ENCODE data around the gene HIPK2.

Gene HIPK2

DNA sequence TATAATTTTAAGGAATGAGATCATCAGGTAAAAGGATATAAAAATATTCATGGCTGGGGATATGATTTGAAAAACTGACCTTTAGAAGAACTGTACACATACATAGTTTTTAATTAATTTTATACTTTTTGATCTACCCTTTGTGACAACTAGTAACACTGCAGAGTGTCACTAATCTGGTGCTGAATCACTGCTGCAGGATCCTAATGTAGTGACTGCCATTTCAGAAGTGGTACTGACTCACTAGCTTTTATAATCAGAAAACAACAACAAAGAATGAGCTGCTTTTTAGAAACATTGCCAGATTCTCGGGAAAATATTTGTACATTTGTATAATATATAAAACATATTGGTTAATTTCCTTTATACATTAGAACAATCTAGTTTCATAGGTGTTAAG lies 110.4 kb downstream of the HIPK2 start:
- DNase-seq = no peak

DNA sequence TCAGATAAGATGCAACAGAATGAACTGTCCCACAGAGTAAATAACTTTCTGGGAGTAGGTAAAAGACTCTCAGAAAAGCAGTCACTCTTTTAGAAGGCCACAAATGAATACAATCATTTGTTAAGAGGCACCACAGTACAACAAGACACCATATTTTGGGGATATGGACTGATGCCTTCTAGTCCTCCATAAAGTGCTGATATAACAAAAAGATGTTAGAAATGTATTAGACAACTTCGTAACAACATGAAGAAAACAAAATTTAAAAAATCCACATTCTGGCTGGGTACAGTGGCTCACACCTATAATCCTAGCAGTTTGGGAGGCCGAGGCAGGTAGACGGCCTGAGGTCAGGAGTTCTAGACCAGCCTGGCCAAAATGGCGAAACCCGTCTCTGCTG lies 111.3 kb downstream of the HIPK2 start:
- DNase-seq = no peak

DNA sequence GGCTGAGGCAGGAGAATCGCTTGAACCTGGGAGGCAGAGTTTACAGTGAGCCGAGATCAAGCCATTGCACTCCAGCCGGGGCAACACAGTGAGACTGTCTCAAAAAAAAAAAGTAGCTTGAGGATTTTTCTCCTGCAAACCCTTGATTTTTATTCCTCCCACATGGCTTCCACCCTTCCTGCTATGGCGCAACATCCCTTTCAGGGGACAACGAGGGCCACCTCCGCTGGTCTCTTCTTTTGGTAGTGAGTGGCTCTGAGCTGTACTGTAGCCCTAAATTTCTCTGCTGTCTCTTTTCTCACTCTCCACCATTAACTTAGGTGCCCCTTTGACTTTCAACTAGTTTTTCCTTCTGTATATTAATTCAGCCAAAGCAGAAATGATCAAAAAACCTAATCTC lies 113.4 kb downstream of the HIPK2 start:
- no peak for DNase-seq

DNA sequence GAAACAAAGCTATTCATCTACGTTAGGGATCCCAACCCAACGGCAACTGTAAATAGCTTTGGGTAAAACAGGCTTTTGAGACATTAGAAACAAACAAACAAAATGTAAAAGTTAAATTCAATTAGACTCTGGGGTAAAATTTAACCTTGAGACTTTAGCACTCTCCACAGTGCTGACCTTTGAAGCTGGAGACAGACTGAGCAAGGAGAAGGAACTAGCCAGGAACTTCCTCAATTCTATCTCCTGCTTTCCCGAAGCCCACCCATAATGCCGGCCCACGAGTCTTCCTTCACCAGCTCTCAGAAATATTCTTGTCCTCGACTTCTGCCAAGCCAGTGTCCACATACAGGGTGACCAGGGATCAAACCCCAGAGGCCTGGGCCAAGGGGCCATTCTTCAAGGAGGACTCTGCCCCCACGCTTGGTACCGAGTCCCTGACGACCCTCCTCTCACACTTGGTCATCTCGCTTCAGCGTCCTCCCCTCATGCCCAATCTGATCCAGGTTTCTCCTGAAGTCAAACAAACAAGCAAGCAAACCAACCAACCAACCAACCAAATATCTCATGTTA lies 114.1 kb downstream of the HIPK2 start:
- no peak for DNase-seq

DNA sequence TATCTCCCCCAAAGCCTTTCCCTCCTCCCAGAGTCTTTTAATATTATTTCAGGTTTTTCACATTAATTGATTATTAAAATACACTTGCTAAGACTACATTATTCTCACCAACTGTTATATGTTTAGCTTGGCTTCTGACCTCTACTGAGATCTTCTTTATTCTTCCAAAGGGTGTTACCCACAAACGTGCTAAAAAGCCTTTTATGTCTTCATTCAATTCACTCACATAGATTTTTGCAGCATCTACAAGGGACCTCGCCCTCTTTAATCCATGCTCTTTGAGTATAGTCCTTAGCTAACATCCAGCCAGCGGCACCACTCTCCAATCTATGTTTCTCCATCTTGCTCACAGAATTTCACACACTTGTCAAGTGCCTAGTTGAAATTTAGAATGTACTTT lies 115.9 kb downstream of the HIPK2 start:
- no peak for DNase-seq

DNA sequence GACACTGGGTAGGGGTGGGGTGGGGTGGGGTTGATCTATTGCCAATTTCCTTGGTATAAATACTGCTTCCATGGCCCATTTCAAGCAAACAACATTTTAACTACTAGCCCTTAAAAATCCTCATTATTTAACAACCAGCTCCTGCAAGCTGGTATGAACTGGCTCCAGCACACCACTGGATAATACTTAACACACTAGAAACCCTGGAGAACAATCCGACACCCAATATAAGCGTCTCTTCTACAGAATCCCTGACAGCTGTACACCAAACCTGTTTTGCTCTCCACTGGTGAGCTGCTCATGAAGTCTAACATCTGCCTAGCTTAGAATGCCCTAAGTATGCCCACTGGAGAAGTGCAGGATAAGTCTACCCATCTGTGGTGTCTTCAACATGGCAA lies 116.8 kb downstream of the HIPK2 start:
- no peak for DNase-seq

DNA sequence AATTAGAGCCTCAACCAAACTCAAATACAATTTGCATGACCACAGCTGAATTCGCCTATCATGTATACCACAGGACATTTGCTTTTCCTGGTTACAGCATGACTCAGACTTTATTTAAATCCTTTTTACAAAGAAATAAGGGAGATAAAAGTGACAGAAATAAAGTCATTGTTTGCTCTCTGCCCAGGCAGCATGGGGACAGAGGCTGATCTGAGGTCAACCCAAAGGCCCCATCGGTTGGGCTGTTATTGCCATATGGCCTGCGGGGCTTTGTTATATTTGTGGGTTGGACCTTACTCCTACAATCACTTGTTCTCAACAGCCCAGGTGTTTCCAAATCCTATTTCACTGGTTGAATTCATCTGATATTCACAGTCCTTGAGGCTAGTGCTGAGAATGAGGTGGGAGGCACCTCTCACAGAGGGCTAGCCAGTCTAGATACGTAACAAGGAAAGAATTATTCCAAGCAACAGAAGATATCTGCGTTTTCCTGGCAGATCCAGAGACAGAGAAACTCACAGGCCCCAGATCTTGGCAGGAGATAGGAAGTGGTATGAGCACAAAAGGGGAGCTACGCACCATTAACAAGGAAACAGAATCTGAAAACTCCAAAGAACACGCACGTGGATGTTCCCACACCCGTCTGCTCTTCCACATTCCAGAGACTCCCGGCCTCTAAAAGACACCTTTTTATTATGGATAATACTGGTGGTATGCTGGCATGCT lies 117.3 kb downstream of the HIPK2 start:
- no peak for DNase-seq

DNA sequence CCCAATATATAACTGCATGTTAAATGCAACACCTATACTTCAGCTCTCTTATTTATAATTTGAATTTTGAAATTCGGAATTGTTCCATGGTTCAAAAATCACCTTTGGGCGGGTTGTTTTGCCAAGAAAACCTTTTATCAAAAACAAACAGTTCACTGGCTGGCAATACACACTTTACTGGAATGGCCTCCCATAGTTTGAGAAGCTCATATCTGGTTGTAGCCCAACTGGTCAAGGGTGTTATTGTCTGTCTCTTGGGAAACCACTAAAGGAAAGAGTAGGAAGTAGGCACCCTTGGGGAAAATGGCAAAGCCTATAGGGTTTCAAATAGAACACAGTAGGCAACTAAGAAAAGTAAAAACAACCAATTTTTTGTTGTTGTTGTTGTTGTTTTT lies 117.9 kb downstream of the HIPK2 start:
- DNase-seq = no peak

DNA sequence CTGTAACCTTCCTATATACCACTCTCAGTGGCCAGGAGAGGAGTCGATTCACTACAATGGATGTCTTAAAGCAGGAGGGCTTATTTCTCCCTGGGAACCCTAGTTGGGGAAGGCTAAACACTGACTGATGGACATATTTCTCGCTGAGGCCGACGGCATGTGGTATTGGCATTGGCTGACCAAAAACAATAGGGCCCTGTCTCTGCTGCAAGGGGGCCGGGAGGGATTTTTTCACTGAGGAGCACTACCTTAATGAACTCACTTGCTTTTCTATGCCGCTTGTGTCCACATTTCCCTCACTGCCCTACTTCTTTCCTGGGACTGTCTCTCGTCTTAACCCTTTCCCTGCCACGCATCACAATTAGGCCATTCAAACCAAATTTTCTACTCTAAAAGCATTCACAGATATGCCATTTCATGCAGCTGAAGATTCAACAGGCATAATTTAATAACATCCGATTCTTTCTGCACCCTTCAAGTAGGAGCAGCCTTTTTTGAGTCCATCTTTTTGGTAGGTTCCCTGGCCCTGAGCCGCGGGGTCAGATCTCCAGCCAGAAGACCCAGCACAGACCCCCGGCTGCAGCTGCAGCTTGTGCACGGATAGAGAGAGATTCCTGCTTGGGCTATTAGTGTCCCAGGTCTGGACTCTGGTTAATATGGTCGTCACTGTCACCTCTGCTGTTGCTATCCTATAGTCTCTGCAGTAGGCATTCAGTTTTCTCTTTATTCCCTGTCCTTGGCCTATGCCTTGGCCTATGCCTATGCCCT lies 118.7 kb downstream of the HIPK2 start:
- no peak for DNase-seq

DNA sequence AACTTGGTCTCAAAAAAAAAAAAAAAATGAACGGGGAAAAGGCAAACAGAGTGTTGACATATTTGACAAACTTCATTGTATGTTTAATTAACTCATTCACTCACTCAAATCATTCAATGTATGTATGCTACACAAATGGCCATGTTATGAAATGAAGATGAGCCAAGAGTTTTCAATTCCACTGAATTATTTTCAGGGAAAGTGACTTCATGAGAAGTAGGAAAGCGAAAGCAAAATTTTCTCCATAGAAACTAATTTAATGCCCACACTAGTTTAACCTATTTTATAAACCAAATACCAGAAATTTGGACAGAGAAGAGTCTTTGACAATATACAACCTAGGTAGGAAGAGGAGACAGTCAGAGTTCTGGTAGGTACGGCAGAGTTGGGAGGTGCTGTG lies 119.5 kb downstream of the HIPK2 start:
- DNase-seq = no peak

DNA sequence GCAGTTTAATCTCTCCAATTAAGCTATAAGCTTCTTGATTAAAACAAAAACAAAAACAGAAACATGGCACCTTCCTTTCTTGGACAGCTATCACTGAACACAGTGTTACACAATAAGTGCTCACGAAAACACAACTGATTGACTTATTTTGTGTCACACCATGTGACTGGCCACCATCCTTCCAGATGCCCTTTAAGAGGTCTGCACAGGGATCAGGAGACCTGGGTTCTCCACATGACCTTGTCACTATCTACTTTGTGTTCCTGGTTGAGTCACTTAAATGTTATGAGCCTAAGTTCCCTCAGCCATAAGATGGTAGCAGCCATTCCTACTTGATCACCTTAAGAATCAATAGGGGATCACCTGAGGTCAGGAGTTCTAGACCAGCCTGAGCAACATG lies 120.1 kb downstream of the HIPK2 start:
- DNase-seq = no peak

DNA sequence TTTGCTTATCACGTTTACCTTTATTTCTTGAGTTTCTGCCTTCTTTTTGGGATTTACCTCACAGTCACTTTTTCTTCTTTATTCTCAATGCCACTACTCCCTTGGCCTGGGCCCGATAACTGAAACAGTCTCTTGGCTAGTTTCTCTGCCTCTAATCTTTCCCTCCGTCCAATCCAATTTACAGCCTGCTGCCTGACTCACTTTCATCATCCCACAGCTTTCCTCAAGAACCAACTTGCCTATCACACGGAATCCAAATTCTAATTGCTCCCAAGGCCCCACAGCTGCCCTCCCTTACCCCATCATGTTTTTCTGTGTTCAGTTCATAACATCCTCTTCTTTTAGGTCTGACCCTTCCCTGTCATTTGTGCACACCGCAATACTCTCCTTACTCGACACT lies 121.4 kb downstream of the HIPK2 start:
- DNase-seq = no peak

DNA sequence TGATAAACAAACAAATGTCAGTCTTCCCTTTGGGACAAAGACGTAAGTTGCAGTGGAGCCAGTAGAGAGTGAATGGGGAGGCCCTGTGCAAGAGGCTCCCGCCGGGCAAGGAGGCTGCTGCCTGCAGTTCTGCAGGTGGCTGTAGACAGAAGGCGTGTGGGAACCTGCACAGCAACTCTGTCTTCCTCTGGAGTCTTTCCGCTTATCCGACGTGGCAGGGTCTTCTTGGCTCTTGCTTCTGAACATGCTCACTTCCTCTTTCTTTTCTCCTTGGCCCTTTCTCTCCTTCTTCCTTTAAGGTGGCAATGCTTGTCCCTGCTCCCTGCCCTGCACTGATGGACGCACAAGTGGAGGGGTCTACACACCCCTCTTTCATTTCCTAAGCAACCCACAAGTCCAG lies 122.5 kb downstream of the HIPK2 start:
- no peak for DNase-seq

DNA sequence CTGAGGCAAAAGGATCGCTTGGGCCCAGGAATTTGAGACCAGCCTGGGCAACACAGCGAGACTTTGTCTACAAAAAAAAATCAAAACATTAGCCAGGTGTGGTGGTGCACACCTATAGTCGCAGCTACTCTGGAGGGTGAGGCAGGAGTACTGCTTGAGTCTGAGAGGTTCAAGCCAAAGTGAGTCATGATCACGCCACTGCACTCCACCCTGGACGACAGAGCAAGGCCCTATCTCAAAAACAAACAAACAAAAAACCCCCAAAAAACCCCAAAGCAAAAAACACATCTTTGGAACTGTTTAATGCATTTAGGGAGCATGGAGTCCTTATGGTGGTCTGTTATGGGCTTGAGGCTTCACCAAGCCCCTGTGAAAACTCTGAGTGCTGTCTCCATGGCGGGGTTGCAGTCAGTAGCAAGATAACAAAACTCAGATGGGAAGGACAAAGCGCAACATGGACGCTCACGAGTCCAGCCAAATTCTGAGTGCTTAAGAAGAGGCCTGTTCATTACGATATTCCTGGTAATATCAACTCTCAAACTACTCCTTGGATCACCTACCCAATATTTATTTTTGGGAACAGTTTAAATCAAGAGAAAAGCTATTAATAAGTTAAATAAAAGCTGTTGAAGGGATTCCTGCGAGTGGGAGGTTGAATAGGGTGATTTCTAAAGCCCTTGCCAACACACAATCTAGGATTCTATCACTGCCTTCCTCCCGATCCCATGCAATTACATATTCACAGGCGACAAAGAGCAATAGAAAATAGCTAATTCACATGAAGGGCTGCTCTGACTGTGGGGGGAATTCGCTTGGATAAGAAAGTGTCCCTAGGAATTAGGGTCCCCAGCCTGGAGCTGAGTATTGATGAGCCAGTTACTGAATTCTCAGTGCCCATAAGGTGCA lies 123.3 kb downstream of the HIPK2 start:
- no peak for DNase-seq

DNA sequence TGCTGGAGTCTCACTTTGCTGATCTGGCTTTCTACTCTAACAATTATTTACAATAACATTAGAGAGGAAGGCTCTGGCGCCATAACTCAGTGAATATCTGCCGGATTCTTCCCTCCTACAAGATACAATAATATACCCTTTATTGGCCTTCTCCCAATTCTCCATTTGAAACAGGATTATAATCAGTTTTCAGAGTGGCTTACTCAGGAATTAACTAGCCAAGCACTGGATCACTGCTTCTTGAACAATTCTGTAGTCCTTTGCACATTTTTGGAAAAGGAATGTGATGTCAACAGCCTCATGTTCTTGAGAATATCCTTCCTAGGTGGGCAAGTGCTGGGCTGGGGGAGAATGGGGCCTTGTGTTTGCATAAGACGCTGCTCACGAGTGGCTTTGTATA lies 125.9 kb downstream of the HIPK2 start:
- no peak for DNase-seq

DNA sequence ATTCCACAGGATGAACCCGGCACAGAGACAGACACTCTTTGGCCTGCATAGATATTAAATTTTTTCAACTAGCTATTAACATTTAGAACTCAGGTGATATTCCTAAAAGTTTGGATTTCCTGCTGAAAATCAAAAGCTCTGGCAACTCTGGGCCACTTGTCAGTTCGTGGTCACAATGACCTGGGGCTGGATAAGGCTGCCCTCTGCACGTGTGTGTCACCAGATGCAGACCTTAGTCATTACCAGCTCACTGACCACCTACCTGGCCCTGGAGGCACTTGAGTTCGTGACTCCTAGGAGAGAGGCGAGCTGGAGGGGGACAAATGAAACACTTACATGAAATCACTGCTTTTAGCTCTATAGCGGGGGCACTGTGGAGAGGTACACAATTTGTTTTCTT lies 126.5 kb downstream of the HIPK2 start:
- DNase-seq = no peak

DNA sequence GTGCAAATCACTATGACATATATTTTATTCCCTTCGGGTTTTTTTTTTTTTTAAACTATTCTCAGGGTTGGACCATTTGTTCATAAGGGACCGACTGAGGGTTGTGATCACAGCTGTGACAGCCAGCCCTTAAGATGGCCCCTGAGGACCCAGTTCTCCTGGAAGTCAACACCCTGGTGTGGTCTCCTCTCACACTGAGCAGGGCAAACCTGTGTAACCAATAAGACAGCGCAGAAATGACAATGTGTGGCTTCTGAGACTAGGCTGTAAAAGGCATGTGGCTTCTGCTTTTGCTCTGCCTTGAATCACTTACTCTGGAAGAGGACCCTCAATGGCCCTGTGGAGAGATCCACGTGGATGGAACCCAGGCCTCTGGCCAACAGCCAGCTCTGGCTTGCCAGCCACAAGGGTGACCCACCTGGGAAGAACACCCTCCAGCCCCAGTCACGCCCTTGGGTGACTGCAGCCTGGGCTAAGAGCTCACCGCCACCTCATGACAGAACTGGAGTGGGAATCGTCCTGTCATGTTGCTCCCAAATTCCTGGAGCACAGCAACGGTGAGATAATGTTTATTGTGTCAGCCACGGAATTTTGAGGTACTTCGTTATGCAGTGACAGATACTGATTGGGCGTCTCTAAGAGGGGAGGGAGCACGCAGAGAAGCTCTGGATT lies 127.2 kb downstream of the HIPK2 start:
- no peak for DNase-seq

DNA sequence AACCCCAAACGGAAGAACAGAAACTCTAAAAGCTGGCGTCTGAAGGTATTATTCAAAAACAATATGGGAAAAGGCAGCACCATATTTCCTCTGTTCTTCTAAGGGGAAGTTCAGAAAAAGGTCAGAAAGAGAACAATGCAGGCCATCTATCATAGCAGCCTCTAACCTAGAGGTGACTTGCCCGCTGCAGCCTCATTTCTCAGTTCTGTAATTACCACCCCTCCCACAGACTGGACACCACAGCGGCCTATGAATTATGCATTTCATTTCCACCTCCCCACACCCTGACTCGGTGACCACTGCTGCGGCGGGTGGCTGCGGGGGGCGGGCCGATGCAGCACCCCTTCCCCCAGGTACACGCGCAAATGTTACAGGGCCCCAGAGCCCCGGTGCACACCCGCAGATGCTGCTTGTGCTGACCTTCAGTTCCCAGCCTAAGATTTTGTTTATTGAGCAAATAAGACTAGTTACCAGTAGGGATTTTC lies 128.8 kb downstream of the HIPK2 start:
- DNase-seq = no peak

DNA sequence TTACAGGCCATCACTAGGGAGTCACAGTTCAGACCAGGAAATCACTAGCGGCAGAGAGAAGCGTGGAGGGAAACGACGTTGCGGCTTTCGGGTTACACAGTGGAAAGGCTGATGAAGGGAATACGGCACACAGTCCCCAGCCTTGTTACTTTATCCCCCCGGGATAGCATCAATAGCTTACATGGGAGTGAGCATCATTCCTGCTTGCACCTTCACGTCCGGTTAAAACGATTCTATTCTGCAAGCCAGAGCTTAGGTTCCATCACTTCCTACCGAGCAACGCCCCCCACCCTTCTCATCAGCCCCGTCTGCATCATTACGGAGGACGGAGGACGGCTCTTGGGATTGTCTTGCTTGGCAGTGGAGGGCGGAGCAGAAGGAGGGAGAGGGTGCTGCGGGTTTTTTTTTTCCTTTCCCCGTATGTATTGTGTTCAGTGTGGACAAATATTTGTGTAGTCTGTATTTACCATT lies 129.4 kb downstream of the HIPK2 start:
- no peak for DNase-seq

DNA sequence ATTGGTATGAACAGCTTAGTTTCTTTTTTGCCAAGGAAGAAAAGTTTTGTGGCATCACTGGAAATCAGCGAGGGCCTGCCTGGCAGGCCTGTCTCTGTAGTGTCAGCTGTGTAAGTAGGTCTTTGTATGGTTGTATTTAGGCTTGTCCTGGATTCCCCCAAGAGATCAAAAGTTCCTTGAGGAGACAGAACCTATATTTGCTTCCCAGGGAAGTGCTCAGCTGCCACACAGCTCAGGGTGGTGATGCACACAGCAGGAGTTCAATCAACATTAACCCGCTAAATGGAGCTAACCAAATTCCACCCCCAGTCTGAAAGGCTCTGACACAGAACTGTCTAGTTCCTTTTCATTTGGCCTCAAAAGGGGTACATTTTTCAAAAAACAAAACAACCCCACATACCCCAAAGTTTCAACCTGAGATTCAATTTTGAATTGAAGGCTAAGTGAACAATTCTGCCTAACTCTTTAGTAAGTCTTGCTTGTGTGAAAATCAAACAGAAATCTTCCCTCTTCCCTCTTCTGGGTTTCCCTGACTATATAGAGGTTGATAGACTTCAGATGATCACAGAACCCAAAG lies 129.9 kb downstream of the HIPK2 start:
- DNase-seq = no peak

DNA sequence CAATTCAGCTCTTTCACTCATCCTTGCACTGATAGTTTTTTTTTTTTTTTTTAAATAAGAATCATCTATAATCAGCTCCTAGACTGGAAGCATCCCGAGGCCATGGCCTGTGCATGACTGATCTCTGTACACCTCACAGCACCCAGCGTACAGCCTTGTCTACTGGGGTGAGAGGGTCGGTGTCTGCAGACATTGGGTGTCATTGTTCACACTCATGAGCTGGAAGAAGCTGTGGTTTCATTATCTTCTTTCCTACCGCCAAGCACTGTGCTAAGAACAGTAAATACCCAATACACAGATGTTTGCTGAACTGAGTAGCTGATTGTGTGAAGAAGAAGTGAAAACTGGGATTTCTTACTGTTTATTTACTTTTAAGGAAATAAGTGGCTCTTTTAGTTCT lies 130.7 kb downstream of the HIPK2 start:
- no peak for DNase-seq

DNA sequence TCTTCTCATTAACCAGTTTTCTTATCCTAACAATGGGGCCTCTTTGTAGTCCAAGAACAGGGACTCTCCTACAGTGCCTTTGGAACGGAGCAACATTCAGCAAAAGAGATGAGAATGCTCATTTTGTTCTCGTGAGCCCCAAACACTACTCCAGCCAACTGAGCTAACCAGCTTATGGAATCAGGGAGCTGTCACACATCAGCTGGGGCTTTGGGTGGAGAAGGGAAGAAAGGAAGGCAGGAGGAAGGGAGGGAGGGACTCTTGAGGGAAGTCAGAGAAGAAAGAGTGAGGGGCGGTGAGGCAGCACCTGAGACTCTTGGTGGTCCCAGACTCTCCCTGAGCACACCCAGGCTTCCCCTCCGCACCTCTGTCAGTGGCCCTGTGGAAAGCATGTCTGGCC lies 131.2 kb downstream of the HIPK2 start:
- DNase-seq = no peak

All from NCI-H1105 (cell line).